GM18499 (cell line): ENCODE measurements around the gene DLGAP3.

Experiments used
- ATAC-seq: cut with Tn5 transposase; IDR thresholded peaks from one replicate; pipeline ENCODE4 v1.9.1; 2021; ENCODE audit warnings: moderate number of reproducible peaks; ENCODE audit not compliant: insufficient read depth, unreplicated experiment

The DLGAP3 gene

DNA sequence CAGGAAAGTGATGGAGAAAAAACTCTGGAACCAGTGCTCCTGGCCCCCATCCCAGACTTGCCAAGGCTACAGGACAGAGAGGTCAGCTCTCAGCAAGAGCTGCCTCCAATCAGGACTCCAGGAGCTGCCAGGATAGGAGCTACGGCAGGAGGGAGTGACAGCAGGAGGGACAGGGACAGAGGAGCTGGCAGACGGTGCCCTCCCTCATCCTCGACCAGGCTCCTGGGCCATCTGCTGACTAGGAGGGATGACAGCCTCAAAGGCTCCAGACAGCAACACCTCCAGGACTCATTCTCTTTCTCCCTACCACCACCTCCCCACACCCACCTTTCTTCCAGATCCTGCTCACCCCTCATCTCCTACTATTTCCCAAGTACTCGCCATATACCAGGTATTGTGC is 22.7 kb downstream of the DLGAP3 start:
- ATAC-seq: no peak

- ATAC-seq: no peak
Observed at GRCh38 chr1:34906222-34906621, 23.2 kb downstream of the DLGAP3 start.

- ATAC-seq: no peak
Observed at GRCh38 chr1:34905098-34905459, 24.4 kb downstream of the DLGAP3 start.

DNA sequence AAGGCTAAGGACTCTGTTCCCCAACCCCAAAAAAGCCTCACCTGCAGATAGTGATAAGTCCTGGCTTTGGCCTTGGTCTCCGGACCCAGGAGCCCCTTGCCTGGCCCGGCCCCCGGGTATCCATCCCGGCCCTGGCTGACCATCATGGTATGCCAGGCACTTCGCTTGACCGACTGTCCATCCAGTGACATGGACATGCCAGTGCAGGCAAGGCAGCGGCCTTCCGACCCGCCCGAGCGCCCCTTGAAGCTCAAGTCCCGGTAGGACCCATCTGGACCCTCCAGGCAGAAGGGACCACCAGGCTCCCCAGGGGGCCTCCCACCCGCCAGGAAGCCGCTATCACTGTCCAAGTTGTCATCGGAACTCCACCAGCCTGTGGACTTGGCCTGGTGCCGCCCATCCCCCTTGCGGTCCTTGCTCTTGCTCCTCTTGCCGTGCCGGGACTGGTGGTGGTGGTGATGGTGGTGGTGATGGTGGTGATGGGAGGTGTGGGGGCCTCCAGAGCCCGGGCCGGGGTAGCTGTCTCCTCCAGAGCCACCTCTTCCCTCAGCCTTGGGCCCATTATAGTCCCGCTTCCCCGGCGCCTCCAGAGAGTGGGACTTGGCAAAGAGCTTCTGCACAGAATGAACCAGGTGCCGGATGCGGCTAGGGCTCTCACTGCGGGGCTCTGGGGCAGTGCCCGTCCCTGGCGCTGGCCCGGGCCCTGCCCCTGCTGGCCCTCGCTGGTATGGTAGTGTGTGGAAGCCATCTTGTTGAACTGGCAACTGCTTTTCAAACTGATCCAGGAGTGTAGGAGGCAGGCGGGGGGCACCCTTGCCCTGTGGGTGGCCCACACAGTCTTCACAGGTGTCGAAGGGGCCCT is 25.0 kb downstream of the DLGAP3 start:
- no peak for ATAC-seq

GRCh38 chr1:34901919-34902318 is 27.5 kb downstream of the DLGAP3 start:
- no peak for ATAC-seq

DNA sequence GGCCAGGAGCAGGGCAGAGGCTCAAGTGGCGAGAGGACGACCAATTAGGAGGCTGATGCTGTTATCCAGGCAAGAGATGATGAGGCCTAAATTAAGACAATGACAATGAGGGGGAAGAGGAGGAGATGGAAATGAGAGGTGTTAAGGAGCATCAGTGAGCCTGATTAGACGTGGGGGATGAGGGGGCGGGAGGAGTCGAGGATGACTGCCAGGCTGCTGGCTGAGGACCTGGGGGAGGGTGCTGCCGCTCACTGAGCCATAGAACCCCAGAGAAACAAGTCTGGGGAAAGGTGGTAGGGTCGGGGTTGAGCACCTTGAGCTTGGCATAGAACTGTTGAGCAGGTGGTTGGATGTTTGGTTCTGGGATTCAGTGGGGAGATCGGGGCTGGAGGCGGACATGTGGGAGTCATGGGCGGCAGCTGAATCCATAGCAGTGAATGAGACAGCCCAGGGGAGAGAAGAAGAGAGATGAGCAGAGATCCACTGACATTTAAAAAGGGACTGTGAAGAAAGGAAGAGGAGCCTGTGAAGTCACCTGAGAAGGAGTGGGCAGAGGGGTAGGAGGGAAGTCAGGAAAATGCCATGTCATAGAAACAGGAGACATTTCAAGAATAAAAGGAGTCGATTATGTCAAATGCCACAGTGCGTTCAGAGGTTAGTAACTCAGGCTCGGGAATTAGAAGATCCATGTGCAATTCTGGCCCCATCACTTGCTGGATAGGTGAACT is 28.5 kb downstream of the DLGAP3 start:
- no peak for ATAC-seq

GRCh38 chr1:34899906-34900305 is 29.5 kb downstream of the DLGAP3 start:
- no peak for ATAC-seq

GRCh38 chr1:34899471-34899870 is 30.0 kb downstream of the DLGAP3 start:
- ATAC-seq: no peak

DNA sequence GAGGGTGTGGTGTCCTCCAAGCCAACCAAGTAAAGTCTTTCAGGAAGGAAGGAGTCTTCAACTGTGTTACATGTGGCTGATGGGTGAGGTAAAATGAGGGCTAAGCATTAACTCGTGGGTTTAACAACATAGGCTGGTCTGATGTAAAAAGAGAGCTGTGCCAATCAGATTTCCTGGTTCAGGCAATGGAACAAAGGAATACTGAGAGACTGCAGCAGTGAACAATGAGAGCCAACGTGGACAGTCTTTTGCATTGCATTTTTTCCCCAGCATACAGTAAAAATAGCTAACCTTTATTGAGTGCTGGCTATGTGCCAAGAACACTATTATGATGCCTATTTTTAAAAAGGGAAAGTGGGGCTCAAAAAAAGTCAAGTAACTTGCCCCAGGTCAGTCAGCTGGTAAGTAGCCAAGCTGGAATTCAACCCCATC is 31.1 kb downstream of the DLGAP3 start:
- no peak for ATAC-seq

DNA sequence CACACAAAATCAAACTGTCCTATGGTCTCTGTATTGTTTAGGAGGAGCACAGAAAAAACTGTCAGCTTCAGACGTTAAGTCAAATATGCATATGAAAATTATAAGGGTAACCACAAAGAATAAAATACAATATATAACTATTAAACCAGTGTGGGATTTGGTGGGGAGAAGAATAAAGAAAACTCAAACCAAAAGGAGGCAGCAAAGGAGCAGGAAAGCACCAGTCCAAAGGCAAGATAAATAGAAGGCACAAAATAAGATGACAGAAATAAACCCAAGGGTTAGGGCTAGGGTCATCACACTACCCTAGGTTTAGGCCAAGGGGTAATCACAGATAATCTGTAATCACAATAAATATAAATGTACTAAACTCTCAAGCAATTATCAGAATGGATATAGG is 32.8 kb downstream of the DLGAP3 start:
- ATAC-seq: no peak

DNA sequence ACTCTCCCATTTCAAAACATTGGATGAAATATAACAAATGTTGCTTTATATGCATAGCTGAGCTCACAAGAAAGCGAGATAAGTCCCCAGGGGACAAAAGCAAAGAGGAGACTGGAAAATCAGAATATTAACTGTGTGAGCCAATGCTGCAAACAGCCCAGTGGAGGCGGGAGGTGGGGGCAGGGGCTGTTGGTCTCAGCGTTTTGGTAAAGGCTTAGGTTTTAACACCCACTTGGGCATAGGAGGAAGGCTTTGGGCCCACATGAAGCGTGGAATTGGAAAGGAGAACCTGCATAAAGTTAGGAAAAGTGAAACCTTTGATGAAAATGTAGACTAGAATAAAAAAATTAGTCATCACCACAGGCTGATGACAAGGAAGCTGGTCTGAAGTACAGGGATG is 39.7 kb downstream of the DLGAP3 start:
- ATAC-seq: no peak

GRCh38 chr1:34887593-34887992 is 41.9 kb downstream of the DLGAP3 start:
- no peak for ATAC-seq

- ATAC-seq: no peak
Observed at GRCh38 chr1:34885405-34886247, 43.8 kb downstream of the DLGAP3 start.

- no peak for ATAC-seq
Observed at GRCh38 chr1:34884961-34885360, 44.5 kb downstream of the DLGAP3 start.

GRCh38 chr1:34884536-34884935 is 44.9 kb downstream of the DLGAP3 start:
- no peak for ATAC-seq

GRCh38 chr1:34879230-34879629 is 50.2 kb downstream of the DLGAP3 start:
- ATAC-seq: no peak

GRCh38 chr1:34876406-34876805 is 53.0 kb downstream of the DLGAP3 start:
- no peak for ATAC-seq

DNA sequence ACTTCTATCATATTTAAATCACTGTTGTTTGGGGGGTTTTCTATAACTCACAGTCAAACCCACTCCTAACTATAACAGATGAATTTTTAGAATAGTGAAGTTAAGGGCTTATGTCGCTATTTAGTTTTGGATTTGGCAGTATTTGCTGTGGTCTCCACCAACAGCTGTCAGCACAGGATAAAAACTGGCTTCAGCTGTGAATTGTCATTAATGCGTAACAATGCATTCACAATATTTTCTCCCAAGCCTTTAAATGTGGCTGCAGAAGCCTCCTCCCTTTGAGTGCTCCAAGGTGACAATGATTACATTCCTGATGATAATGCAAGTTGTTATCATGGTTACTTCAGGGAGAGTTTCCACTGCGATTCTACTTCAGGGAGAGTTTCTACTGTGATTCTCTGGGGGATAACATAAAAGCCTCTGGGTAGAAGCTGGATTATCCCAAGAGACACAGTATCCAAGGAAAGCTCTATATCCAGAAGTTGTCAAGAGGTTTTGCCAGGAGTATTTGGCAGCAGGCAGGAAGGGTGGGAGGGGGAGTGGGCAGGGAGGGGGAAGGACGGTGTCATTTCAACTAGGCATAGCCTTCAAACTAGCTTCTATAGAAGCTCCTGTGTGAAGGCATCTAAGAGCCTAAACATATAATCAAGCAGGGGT is 55.0 kb downstream of the DLGAP3 start:
- no peak for ATAC-seq

- no peak for ATAC-seq
Observed at GRCh38 chr1:34872133-34872503, 57.3 kb downstream of the DLGAP3 start.

DNA sequence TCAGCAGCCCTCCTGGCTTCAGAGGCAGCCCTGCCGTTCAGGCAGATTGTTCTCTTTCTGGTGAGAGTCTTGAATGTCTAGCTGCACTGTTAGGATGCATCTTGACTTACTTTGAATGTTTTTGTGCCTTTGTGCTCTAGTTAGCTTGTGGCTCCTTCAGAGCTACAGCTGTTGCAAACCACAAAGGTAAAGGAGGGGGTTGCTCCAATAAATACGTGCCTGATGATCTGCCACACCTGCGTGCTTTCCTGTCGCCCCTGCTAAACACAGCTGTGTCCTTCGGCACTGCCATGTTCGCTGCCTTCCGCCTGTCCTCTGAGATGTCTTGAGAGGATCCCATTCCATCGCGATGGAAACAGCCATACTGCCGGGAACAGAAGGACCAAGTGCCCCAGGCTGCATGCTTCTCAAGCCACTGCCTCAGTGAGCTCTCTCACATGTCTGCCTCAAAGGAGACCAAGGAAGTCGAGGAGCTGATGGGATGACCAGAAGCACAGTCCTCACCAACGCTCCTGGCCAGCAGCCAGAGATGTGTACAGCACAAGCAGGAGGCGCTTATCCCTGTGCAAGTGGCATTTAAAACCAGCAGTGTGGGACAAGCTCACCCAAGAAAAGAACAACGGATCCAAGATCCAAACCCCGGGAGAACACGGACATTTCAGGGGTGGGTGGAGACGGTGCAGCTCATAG is 57.9 kb downstream of the DLGAP3 start:
- ATAC-seq: no peak
